HepG2 (cell line): ENCODE results near the gene GRIN3B. TPM values are rescaled to one million over a fixed set of nuclear protein-coding genes. Genes with fewer than 3 reads are reported as not detected.

Experiments
- AGO2 ChIP-seq: fragments of 200-400 bp; formaldehyde crosslinking; optimal IDR thresholded peaks from 2 replicates; pipeline ENCODE3; 2017; ENCODE audit warnings: mild to moderate bottlenecking, low read depth, low read length, moderate library complexity
- ARHGAP35 ChIP-seq: sonication (generic); formaldehyde crosslinking; IDR thresholded peaks from 2 replicates; pipeline ENCODE4 v1.9.0; 2022; ENCODE audit warnings: mild to moderate bottlenecking, inconsistent platforms, moderate library complexity, missing genetic modification reagents, borderline replicate concordance
- CBX1 ChIP-seq: IDR thresholded peaks from one replicate; pipeline ENCODE4 v1.6.1; 2016; ENCODE audit warnings: antibody characterized with exemption, low read depth
- CCDC6 ChIP-seq: sonication (generic); formaldehyde crosslinking; IDR thresholded peaks from 2 replicates; pipeline ENCODE4 v1.8.1; 2022; ENCODE audit warnings: mild to moderate bottlenecking, missing genetic modification reagents, moderate library complexity
- DMAP1 ChIP-seq: IDR thresholded peaks from 2 replicates; pipeline ENCODE4 v1.6.1; 2016
- ELF1 ChIP-seq: sonication (generic); formaldehyde crosslinking; IDR thresholded peaks from 2 replicates; pipeline ENCODE4 v1.4.0; 2020; ENCODE audit warnings: missing genetic modification reagents
- FOXA1 ChIP-seq, 2 experiments: fragments of 450-650 bp in 1 of 2; sonication (generic) in 1 of 2; formaldehyde crosslinking in 1 of 2; IDR thresholded peaks; 2 replicates each; pipeline versions ENCODE4 v1.4.0 to v1.6.1; 2016 to 2020; ENCODE audit warnings: missing genetic modification reagents in 1 of 2
- JUND ChIP-seq: sonication (generic); formaldehyde crosslinking; IDR thresholded peaks from 2 replicates; pipeline ENCODE4 v1.8.0; 2022; ENCODE audit warnings: mild to moderate bottlenecking, missing genetic modification reagents
- KDM4B ChIP-seq: sonication (generic); formaldehyde crosslinking; IDR thresholded peaks from 2 replicates; pipeline ENCODE4 v1.4.0; 2020; ENCODE audit warnings: missing genetic modification reagents
- MAFF ChIP-seq: IDR thresholded peaks from 2 replicates; pipeline ENCODE4 v1.6.1; 2011; ENCODE audit warnings: low read depth, low read length, improper control_type of control experiment
- MED1 ChIP-seq: sonication (generic); formaldehyde crosslinking; IDR thresholded peaks from 2 replicates; pipeline ENCODE4 v1.4.0; 2020; ENCODE audit warnings: missing genetic modification reagents
- MTF1 ChIP-seq: sonication (generic); formaldehyde crosslinking; IDR thresholded peaks from 2 replicates; pipeline ENCODE4 v1.5.0; 2020; ENCODE audit warnings: missing genetic modification reagents
- SIX4 ChIP-seq: sonication (generic); formaldehyde crosslinking; IDR thresholded peaks from 2 replicates; pipeline ENCODE4 v1.4.0; 2020; ENCODE audit warnings: missing genetic modification reagents
- TARDBP ChIP-seq: sonication (generic); formaldehyde crosslinking; IDR thresholded peaks from 2 replicates; pipeline ENCODE4 v1.8.0; 2022; ENCODE audit warnings: mild to moderate bottlenecking, missing genetic modification reagents
- THAP11 ChIP-seq: IDR thresholded peaks from 2 replicates; pipeline ENCODE4 v1.6.1; 2016; ENCODE audit warnings: missing biosample characterization, missing genetic modification reagents
- YEATS2 ChIP-seq: sonication (generic); formaldehyde crosslinking; IDR thresholded peaks from 2 replicates; pipeline ENCODE4 v1.4.0; 2020; ENCODE audit warnings: missing genetic modification reagents, borderline replicate concordance
- ZNF124 ChIP-seq: sonication (generic); formaldehyde crosslinking; IDR thresholded peaks from 2 replicates; pipeline ENCODE4 v1.4.0; 2020; ENCODE audit warnings: missing genetic modification reagents
- ZNF350 ChIP-seq: sonication (generic); formaldehyde crosslinking; IDR thresholded peaks from 2 replicates; pipeline ENCODE4 v1.4.0; 2020; ENCODE audit warnings: mild to moderate bottlenecking, low read depth, missing genetic modification reagents, borderline replicate concordance
- ZNF598 ChIP-seq: sonication (generic); formaldehyde crosslinking; IDR thresholded peaks from 2 replicates; pipeline ENCODE4 v1.5.1; 2020; ENCODE audit warnings: mild to moderate bottlenecking, missing genetic modification reagents, borderline replicate concordance
- ZNF775 ChIP-seq: sonication (generic); formaldehyde crosslinking; IDR thresholded peaks from 2 replicates; pipeline ENCODE4 v1.4.0; 2020; ENCODE audit warnings: missing genetic modification reagents, mild to moderate bottlenecking, moderate library complexity, borderline replicate concordance
- polyA plus RNA-seq, 8 experiments: library from polyadenylated mRNA; depleted of rRNA in 3 of 8; stranded (reverse) in 7 of 8; unstranded in 1 of 8; fragments of >200 nt; fragmentation: Illumina TruSeq in 4 of 8; extraction: Trizol in 4 of 8; gene quantifications; 2 replicates each; pipeline versions ENCODE4 v1.2.1 to v1.2.3, GENCODE V29; 2011 to 2016; ENCODE audit warnings: low read depth in 4 of 8, missing spikeins in 1 of 8, mixed read lengths in 1 of 8; ENCODE audit not compliant: insufficient read depth in 1 of 8
- total RNA-seq, 5 experiments: library from RNA; depleted of rRNA; stranded (reverse); fragments of >200 nt; fragmentation: Illumina TruSeq; extraction: Trizol; gene quantifications; 2 replicates each; pipeline ENCODE4 v1.2.3, GENCODE V29; 2016; ENCODE audit warnings: low read depth in 1 of 5
- TF ChIP-seq, protein P1 (sequence below): sonication (generic); formaldehyde crosslinking; IDR thresholded peaks from 2 replicates; pipeline ENCODE4 v1.5.0; 2020; ENCODE audit warnings: mild to moderate bottlenecking, low read depth, missing genetic modification reagents, borderline replicate concordance
- TF ChIP-seq, protein P2 (sequence below): sonication (generic); IDR thresholded peaks from 2 replicates; pipeline ENCODE4 v1.6.1; 2016; ENCODE audit warnings: low read depth, borderline replicate concordance
- TF ChIP-seq, protein P3 (sequence below): sonication (generic); formaldehyde crosslinking; IDR thresholded peaks from 2 replicates; pipeline ENCODE4 v1.5.0; 2020; ENCODE audit warnings: mild to moderate bottlenecking, missing genetic modification reagents, moderate library complexity
- TF ChIP-seq, protein P4 (sequence below): sonication (generic); formaldehyde crosslinking; IDR thresholded peaks from 2 replicates; pipeline ENCODE4 v1.4.0; 2020; ENCODE audit warnings: low read depth, missing genetic modification reagents

GRIN3B gene
- total and polyA plus RNA-seq, 2 of the 13 experiments (the other 11 are each of a cell fraction or from before 2014, with no cell fraction given) = 0.07 to 0.20 TPM

DNA sequence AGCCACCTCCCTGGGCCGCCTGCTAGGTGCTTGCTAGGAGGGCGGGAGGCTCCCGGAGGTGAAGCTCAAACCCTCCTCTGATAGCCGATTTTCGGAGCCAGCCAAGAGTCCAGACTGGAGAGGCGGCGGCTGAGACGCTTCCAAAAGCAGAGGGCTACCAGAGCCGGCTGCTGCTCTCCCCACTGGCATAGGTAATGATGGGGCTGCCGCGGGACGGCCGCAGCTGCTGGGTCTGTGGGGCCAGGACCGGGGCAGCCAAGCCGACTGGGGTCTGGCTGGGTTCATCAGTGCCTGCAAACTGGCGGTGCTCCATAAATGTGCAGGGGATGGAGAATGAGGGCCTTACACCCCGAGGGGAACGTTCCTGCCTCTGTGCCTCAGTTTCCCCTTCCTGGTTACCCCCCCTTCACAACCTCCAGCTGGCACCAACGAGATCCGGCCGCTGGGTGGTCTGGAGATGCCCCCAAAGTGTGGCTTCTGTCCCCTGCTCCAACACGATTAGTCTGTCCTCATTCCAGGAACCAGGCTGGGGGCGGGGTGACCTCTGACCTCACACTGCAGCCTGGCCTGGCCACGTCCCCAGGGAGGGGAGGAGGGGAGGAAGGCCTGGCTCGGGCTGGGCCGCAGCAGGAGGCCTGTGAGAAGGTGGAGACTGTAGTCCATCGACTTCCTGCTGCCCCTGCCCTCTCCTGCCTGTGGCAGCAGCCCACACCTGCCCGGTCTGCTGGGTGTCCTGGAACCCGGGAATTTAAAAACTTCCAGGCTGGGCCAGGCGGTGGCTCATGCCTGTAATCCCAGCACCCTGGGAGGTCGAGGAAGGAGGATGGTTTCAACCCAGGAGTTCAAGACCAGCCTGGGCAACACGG, 19.9 kb upstream of the GRIN3B start (continued):
- TF ChIP-seq MED1 = peak; percentile 86
- TF ChIP-seq, protein P1, sequence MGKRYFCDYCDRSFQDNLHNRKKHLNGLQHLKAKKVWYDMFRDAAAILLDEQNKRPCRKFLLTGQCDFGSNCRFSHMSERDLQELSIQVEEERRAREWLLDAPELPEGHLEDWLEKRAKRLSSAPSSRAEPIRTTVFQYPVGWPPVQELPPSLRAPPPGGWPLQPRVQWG = no peak
- peak; percentile 67 for TF ChIP-seq THAP11 (CRISPR knock-in tag)
- 0 out of 2 replicates have a peak, but pooled peaks have one; percentile 51 for TF ChIP-seq ZNF598 (CRISPR knock-in tag)
- TF ChIP-seq ELF1 (CRISPR knock-in tag) = peak; percentile 70
- no peak for TF ChIP-seq CBX1
- TF ChIP-seq, protein P2, sequence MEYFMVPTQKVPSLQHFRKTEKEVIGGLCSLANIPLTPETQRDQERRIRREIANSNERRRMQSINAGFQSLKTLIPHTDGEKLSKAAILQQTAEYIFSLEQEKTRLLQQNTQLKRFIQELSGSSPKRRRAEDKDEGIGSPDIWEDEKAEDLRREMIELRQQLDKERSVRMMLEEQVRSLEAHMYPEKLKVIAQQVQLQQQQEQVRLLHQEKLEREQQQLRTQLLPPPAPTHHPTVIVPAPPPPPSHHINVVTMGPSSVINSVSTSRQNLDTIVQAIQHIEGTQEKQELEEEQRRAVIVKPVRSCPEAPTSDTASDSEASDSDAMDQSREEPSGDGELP = peak; percentile 79; the same call in 1 of the 2 replicates
- peak; percentile 68 for TF ChIP-seq SIX4 (CRISPR knock-in tag)
- peak; percentile 16; the same call in 1 of the 2 replicates for TF ChIP-seq CCDC6 (CRISPR knock-in tag)
- TF ChIP-seq MAFF = no peak
- TF ChIP-seq ZNF124 (CRISPR knock-in tag) = no peak
- peak; percentile 97 for TF ChIP-seq TARDBP (CRISPR knock-in tag)
- TF ChIP-seq AGO2 = peak; percentile 48
- TF ChIP-seq YEATS2 (CRISPR knock-in tag) = peak; percentile 73; the same call in 1 of the 2 replicates
- TF ChIP-seq MTF1 (CRISPR knock-in tag) = no peak
- TF ChIP-seq ARHGAP35 (CRISPR knock-in tag) = peak; percentile 67; the same call in 1 of the 2 replicates
- peak; percentile 97 for TF ChIP-seq DMAP1
- TF ChIP-seq JUND (CRISPR knock-in tag) = peak; percentile 61; the same call in 1 of the 2 replicates
- TF ChIP-seq, protein P3, sequence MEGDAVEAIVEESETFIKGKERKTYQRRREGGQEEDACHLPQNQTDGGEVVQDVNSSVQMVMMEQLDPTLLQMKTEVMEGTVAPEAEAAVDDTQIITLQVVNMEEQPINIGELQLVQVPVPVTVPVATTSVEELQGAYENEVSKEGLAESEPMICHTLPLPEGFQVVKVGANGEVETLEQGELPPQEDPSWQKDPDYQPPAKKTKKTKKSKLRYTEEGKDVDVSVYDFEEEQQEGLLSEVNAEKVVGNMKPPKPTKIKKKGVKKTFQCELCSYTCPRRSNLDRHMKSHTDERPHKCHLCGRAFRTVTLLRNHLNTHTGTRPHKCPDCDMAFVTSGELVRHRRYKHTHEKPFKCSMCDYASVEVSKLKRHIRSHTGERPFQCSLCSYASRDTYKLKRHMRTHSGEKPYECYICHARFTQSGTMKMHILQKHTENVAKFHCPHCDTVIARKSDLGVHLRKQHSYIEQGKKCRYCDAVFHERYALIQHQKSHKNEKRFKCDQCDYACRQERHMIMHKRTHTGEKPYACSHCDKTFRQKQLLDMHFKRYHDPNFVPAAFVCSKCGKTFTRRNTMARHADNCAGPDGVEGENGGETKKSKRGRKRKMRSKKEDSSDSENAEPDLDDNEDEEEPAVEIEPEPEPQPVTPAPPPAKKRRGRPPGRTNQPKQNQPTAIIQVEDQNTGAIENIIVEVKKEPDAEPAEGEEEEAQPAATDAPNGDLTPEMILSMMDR = peak; percentile 43
- TF ChIP-seq, protein P4, sequence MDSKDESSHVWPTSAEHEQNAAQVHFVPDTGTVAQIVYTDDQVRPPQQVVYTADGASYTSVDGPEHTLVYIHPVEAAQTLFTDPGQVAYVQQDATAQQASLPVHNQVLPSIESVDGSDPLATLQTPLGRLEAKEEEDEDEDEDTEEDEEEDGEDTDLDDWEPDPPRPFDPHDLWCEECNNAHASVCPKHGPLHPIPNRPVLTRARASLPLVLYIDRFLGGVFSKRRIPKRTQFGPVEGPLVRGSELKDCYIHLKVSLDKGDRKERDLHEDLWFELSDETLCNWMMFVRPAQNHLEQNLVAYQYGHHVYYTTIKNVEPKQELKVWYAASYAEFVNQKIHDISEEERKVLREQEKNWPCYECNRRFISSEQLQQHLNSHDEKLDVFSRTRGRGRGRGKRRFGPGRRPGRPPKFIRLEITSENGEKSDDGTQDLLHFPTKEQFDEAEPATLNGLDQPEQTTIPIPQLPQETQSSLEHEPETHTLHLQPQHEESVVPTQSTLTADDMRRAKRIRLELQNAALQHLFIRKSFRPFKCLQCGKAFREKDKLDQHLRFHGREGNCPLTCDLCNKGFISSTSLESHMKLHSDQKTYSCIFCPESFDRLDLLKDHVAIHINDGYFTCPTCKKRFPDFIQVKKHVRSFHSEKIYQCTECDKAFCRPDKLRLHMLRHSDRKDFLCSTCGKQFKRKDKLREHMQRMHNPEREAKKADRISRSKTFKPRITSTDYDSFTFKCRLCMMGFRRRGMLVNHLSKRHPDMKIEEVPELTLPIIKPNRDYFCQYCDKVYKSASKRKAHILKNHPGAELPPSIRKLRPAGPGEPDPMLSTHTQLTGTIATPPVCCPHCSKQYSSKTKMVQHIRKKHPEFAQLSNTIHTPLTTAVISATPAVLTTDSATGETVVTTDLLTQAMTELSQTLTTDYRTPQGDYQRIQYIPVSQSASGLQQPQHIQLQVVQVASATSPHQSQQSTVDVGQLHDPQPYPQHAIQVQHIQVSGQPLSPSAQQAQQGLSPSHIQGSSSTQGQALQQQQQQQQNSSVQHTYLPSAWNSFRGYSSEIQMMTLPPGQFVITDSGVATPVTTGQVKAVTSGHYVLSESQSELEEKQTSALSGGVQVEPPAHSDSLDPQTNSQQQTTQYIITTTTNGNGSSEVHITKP (CRISPR knock-in tag) = peak; percentile 88
- peak; percentile 52; the same call in 1 of the 2 replicates for TF ChIP-seq KDM4B (CRISPR knock-in tag)
- no peak for TF ChIP-seq ZNF775 (CRISPR knock-in tag)
- no peak for TF ChIP-seq FOXA1 (IDR thresholded peaks at IDR 0.05)
- TF ChIP-seq FOXA1 (CRISPR knock-in tag; IDR thresholded peaks at IDR 0.05) = peak; percentile 26; the same call in 1 of the 2 replicates
- peak; percentile 94 for TF ChIP-seq ZNF350
